ENCODE data around the gene NIM1K. TPM values are rescaled to one million over a fixed set of nuclear protein-coding genes. Genes with fewer than 3 reads are reported as not detected.
"Not testable (repeated sequence)": the region's sequence is repeated elsewhere in the genome, so short reads cannot be mapped to it uniquely, and the experiment has no call there.

NIM1K gene
- total RNA-seq, 2 donors from 2014 or later, result 0.43 to 0.48 TPM

GRCh38 chr5:43172779-43173178 is 19.2 kb upstream of the NIM1K start:
- Histone ChIP-seq H3K4me1 (no peaks in the 10 kb centered on the region), H3K27me3 (no peaks in the 10 kb centered on the region), H3K27ac (no peak overlapping the region), H3K4me3 (no peak overlapping the region), H3K9me3 (no peaks in the 10 kb centered on the region), H3K36me3 (peaks cover 26% of the 10 kb centered on the region)
- no peak for TF ChIP-seq CTCF (IDR thresholded peaks at IDR 0.05)
- DNase-seq (ENCODE audit: low spot score), result no peak

- DNase-seq (ENCODE audit: low spot score), result no peak
- TF ChIP-seq CTCF (IDR thresholded peaks at IDR 0.05), result no peak
- Histone ChIP-seq H3K27ac (no peak overlapping the region), H3K9me3 (no peaks in the 10 kb centered on the region), H3K27me3 (no peaks in the 10 kb centered on the region), H3K4me3 (no peak overlapping the region), H3K4me1 (no peaks in the 10 kb centered on the region), H3K36me3 (peaks cover 21% of the 10 kb centered on the region)
Measured at GRCh38 chr5:43174586-43174985, 17.4 kb upstream of the NIM1K start.

- no peak for DNase-seq (ENCODE audit: low spot score)
- Histone ChIP-seq H3K4me1 (no peaks in the 10 kb centered on the region), H3K36me3 (peaks cover 3% of the 10 kb centered on the region), H3K9me3 (no peaks in the 10 kb centered on the region), H3K27me3 (no peaks in the 10 kb centered on the region), H3K4me3 (no peak overlapping the region), H3K27ac (no peak overlapping the region)
- TF ChIP-seq CTCF (IDR thresholded peaks at IDR 0.05), result no peak
Measured at GRCh38 chr5:43179836-43180235, 12.2 kb upstream of the NIM1K start.

GRCh38 chr5:43182421-43182820 is 9.6 kb upstream of the NIM1K start:
- no peak for TF ChIP-seq CTCF (IDR thresholded peaks at IDR 0.05)
- DNase-seq (ENCODE audit: low spot score), result no peak
- Histone ChIP-seq H3K27me3 (no peaks in the 10 kb centered on the region), H3K4me3 (no peak overlapping the region), H3K9me3 (no peaks in the 10 kb centered on the region), H3K36me3 (no peaks in the 10 kb centered on the region), H3K27ac (no peak overlapping the region), H3K4me1 (no peaks in the 10 kb centered on the region)

GRCh38 chr5:43183101-43183500 is 8.9 kb upstream of the NIM1K start:
- not testable (repeated sequence) for DNase-seq (ENCODE audit: low spot score); H3K27me3 ChIP-seq; H3K4me1 ChIP-seq; H3K36me3 ChIP-seq; H3K9me3 ChIP-seq; H3K27ac ChIP-seq; H3K4me3 ChIP-seq

GRCh38 chr5:43190755-43191603 is 1.0 kb upstream of the NIM1K start:
- TF ChIP-seq CTCF (IDR thresholded peaks at IDR 0.05), result no peak
- DNase-seq (ENCODE audit: low spot score), result no peak
- no peaks in the 10 kb centered on the region for H3K27me3 ChIP-seq
- H3K9me3 ChIP-seq, result no peaks in the 10 kb centered on the region
- no peaks in the 10 kb centered on the region for H3K36me3 ChIP-seq
- no peak overlapping the region for H3K27ac ChIP-seq
- H3K4me1 ChIP-seq, result peaks cover 0 to 28% of the 10 kb centered on the region in 2 donors
- H3K4me3 ChIP-seq, result no peak overlapping the region

All from right atrium auricular region (tissue), 2 donors.